DMS153 (cell line): ENCODE results near the gene CELA2A.

Source experiments
- DNase-seq: peaks from one replicate; lab custom pipeline; 2025; lab: John Stamatoyannopoulos, UW

CELA2A gene

GRCh38 chr1:15456313-15456954, at the start of gene CELA2A:
Gene CELA2A, plus strand, starts transcription at chr1:15456732. Its CDS starts 22 bp downstream, at chr1:15456754.
- DNase-seq, result no peak

GRCh38 chr1:15407580-15407979, 49.0 kb upstream of the CELA2A start:
- no peak for DNase-seq

GRCh38 chr1:15408890-15409387, 47.6 kb upstream of the CELA2A start:
- DNase-seq, result no peak

- DNase-seq, result peak; percentile 68
Observed at GRCh38 chr1:15409388-15410222, 46.9 kb upstream of the CELA2A start, which contains the start of gene EFHD2. Gene EFHD2, plus strand, starts transcription at chr1:15409888. Its CDS starts 84 bp downstream, at chr1:15409972.

- DNase-seq, result no peak
Observed at GRCh38 chr1:15410223-15410883, 46.2 kb upstream of the CELA2A start.

- DNase-seq, result no peak
Observed at GRCh38 chr1:15410884-15411245, 45.7 kb upstream of the CELA2A start.

- DNase-seq, result no peak
Observed at GRCh38 chr1:15411593-15412137, 44.9 kb upstream of the CELA2A start.

- DNase-seq, result no peak
Observed at GRCh38 chr1:15412175-15412800, 44.2 kb upstream of the CELA2A start.

- no peak for DNase-seq
Observed at GRCh38 chr1:15412843-15413242, 43.7 kb upstream of the CELA2A start.

- no peak for DNase-seq
Observed at GRCh38 chr1:15413563-15414444, 42.7 kb upstream of the CELA2A start.

GRCh38 chr1:15414445-15414983, 42.0 kb upstream of the CELA2A start:
- no peak for DNase-seq

- DNase-seq, result no peak
Observed at GRCh38 chr1:15417059-15417934, 39.2 kb upstream of the CELA2A start.

- no peak for DNase-seq
Observed at GRCh38 chr1:15418806-15419515, 37.6 kb upstream of the CELA2A start.

- DNase-seq, result no peak
Observed at GRCh38 chr1:15420853-15421465, 35.6 kb upstream of the CELA2A start.

- no peak for DNase-seq
Observed at GRCh38 chr1:15422871-15423270, 33.7 kb upstream of the CELA2A start.

GRCh38 chr1:15423355-15424077, 33.0 kb upstream of the CELA2A start:
- DNase-seq, result no peak

GRCh38 chr1:15424146-15424667, 32.3 kb upstream of the CELA2A start:
- DNase-seq, result peak; percentile 97

GRCh38 chr1:15424981-15425380, 31.6 kb upstream of the CELA2A start:
- DNase-seq, result no peak
